Hepatocyte (in vitro differentiated cells): Measurements from ENCODE around the gene GRN. TPM values are rescaled to one million over a fixed set of nuclear protein-coding genes. Genes with fewer than 3 reads are reported as not detected.
"Not testable (repeated sequence)": the region's sequence is repeated elsewhere in the genome, so short reads cannot be mapped to it uniquely, and the experiment has no call there.

Source experiments
- DNase-seq: peaks from one replicate; pipeline ENCODE4 v3.0.0-alpha.2; 2016; ENCODE audit warnings: low spot score
- H2AFZ ChIP-seq: fragments of 200-600 bp; sonication (generic); 2 replicates; pipeline ENCODE4 v1.6.0; 2016; ENCODE audit warnings: antibody characterized with exemption, mild to moderate bottlenecking
- H3K27ac ChIP-seq: fragments of 200-600 bp; sonication (generic); 2 replicates; pipeline ENCODE4 v1.5.1; 2016; ENCODE audit warnings: mild to moderate bottlenecking
- H3K27me3 ChIP-seq: fragments of 200-600 bp; sonication (generic); 2 replicates; pipeline ENCODE4 v1.6.1; 2016
- H3K36me3 ChIP-seq: fragments of 200-600 bp; sonication (generic); replicated peaks from 2 replicates; pipeline ENCODE4 v1.5.1; 2016; ENCODE audit warnings: low read depth; ENCODE audit not compliant: insufficient read depth
- H3K4me1 ChIP-seq: fragments of 200-600 bp; sonication (generic); 2 replicates; pipeline ENCODE4 v1.5.1; 2016; ENCODE audit warnings: mild to moderate bottlenecking, moderate library complexity; ENCODE audit not compliant: insufficient read depth
- H3K4me2 ChIP-seq: fragments of 200-600 bp; sonication (generic); 2 replicates; pipeline ENCODE4 v1.6.0; 2016
- H3K4me3 ChIP-seq: fragments of 200-600 bp; sonication (generic); 2 replicates; pipeline ENCODE4 v1.5.1; 2016; ENCODE audit warnings: mild to moderate bottlenecking
- H3K79me2 ChIP-seq: fragments of 200-600 bp; sonication (generic); 2 replicates; pipeline ENCODE4 v1.6.0; 2017; ENCODE audit warnings: mild to moderate bottlenecking
- H3K9me2 ChIP-seq: fragments of 200-600 bp; sonication (generic); replicated peaks from 2 replicates; pipeline ENCODE4 v1.6.0; 2017; ENCODE audit warnings: mild to moderate bottlenecking; ENCODE audit not compliant: insufficient read depth
- H3K9me3 ChIP-seq: fragments of 200-600 bp; sonication (generic); 2 replicates; pipeline ENCODE4 v1.5.1; 2016; ENCODE audit warnings: low read depth, mild to moderate bottlenecking
- H4K20me1 ChIP-seq: fragments of 200-600 bp; sonication (generic); 2 replicates; pipeline ENCODE4 v1.6.0; 2016; ENCODE audit warnings: mild to moderate bottlenecking; ENCODE audit not compliant: insufficient read depth, poor library complexity, severe bottlenecking
- EZH2 ChIP-seq: fragments of 200-600 bp; sonication (generic); IDR thresholded peaks from 2 replicates; pipeline ENCODE4 v1.6.1; 2016; ENCODE audit warnings: antibody characterized with exemption, mild to moderate bottlenecking, borderline replicate concordance
- EZH2phosphoT487 ChIP-seq: fragments of 200-600 bp; sonication (generic); IDR thresholded peaks from one replicate; pipeline ENCODE4 v1.6.1; 2018; ENCODE audit warnings: antibody characterized with exemption, mild to moderate bottlenecking, low read depth, moderate library complexity; ENCODE audit not compliant: unreplicated experiment, severe bottlenecking
- WGBS: methylation state at CpG from one replicate; pipeline ENCODE4 v1.1.6; 2016; ENCODE audit warnings: low lambda C conversion rate; ENCODE audit errors: missing lambda C conversion rate; 5-methylcytosine and 5-hydroxymethylcytosine counted together
- polyA plus RNA-seq: library from polyadenylated mRNA; unstranded; fragments of >200 nt; fragmentation: Nextera tagmentation; extraction: Ambion mirVana; gene quantifications from 2 replicates; pipeline ENCODE4 v1.2.1, GENCODE V29; 2016
- total RNA-seq: library from RNA; depleted of rRNA; stranded (reverse); fragments of >200 nt; gene quantifications from 2 replicates; pipeline ENCODE4 v1.2.3, GENCODE V29; 2014
- TF ChIP-seq, protein P1 (sequence below): fragments of 200-600 bp; sonication (generic); IDR thresholded peaks from 2 replicates; pipeline ENCODE4 v1.5.1; 2016; ENCODE audit warnings: antibody characterized with exemption, mild to moderate bottlenecking; ENCODE audit not compliant: poor library complexity

GRN gene
- total and polyA plus RNA-seq, 2 experiments from 2014 or later = 299 to 785 TPM

- Histone ChIP-seq H3K79me2 (peaks cover 8% of the 10 kb centered on the region), H3K27ac (peak within 1 kb of the TSS; percentile 58), H3K4me2 (peak within 1 kb of the TSS; percentile 99), H4K20me1 (peaks cover 13% of the 10 kb centered on the region), H3K9me2 (no peaks in the 10 kb centered on the region), H3K9me3 (no peaks in the 10 kb centered on the region), H3K27me3 (no peaks in the 10 kb centered on the region), H3K4me1 (peaks cover 24% of the 10 kb centered on the region), H2AFZ (peak within 1 kb of the TSS; percentile 90), H3K36me3 (no peaks in the 10 kb centered on the region), H3K4me3 (peak within 1 kb of the TSS; percentile 98)
- TF ChIP-seq EZH2phosphoT487 = no peak
- TF ChIP-seq, protein P1, sequence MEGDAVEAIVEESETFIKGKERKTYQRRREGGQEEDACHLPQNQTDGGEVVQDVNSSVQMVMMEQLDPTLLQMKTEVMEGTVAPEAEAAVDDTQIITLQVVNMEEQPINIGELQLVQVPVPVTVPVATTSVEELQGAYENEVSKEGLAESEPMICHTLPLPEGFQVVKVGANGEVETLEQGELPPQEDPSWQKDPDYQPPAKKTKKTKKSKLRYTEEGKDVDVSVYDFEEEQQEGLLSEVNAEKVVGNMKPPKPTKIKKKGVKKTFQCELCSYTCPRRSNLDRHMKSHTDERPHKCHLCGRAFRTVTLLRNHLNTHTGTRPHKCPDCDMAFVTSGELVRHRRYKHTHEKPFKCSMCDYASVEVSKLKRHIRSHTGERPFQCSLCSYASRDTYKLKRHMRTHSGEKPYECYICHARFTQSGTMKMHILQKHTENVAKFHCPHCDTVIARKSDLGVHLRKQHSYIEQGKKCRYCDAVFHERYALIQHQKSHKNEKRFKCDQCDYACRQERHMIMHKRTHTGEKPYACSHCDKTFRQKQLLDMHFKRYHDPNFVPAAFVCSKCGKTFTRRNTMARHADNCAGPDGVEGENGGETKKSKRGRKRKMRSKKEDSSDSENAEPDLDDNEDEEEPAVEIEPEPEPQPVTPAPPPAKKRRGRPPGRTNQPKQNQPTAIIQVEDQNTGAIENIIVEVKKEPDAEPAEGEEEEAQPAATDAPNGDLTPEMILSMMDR = peak; percentile 59
- no peak for TF ChIP-seq EZH2
- 3% methylated on average over 13 of the region's 63 CpGs for WGBS
- peak; percentile 89 for DNase-seq
These were observed 18.6 kb downstream of the GRN start, which contains the start of gene FAM171A2 for GRCh38 chr17:44363613-44364159. FAM171A2 (minus strand) TSS chr17:44363853; CDS start chr17:44363714, 139 bp downstream.

- 91% methylated on average over 5 of the region's 5 CpGs for WGBS
- not testable (repeated sequence) for H3K9me3 ChIP-seq, H3K27me3 ChIP-seq, H2AFZ ChIP-seq, H3K27ac ChIP-seq, H3K9me2 ChIP-seq, H3K4me2 ChIP-seq, H3K79me2 ChIP-seq, DNase-seq, H3K4me3 ChIP-seq, H3K36me3 ChIP-seq
- H3K4me1 ChIP-seq = peaks cover 24% of the 10 kb centered on the region
- peaks cover 13% of the 10 kb centered on the region for H4K20me1 ChIP-seq
These were observed 19.9 kb downstream of the GRN start for GRCh38 chr17:44365051-44365450.

- Histone ChIP-seq H3K36me3 (no peaks in the 10 kb centered on the region), H3K4me1 (peaks cover 5% of the 10 kb centered on the region), H3K27me3 (no peaks in the 10 kb centered on the region), H3K9me2 (no peaks in the 10 kb centered on the region), H3K4me2 (no peak overlapping the region), H3K27ac (no peak overlapping the region), H3K4me3 (no peak overlapping the region), H3K9me3 (no peaks in the 10 kb centered on the region), H3K79me2 (peaks cover 8% of the 10 kb centered on the region), H2AFZ (no peak overlapping the region), H4K20me1 (no peaks in the 10 kb centered on the region)
- DNase-seq = no peak
- TF ChIP-seq EZH2 (no peak), EZH2phosphoT487 (no peak)
- TF ChIP-seq, protein P1 = no peak
- 87% methylated on average over 7 of the region's 7 CpGs for WGBS
These were observed 22.3 kb downstream of the GRN start for GRCh38 chr17:44367231-44367979.

DNA sequence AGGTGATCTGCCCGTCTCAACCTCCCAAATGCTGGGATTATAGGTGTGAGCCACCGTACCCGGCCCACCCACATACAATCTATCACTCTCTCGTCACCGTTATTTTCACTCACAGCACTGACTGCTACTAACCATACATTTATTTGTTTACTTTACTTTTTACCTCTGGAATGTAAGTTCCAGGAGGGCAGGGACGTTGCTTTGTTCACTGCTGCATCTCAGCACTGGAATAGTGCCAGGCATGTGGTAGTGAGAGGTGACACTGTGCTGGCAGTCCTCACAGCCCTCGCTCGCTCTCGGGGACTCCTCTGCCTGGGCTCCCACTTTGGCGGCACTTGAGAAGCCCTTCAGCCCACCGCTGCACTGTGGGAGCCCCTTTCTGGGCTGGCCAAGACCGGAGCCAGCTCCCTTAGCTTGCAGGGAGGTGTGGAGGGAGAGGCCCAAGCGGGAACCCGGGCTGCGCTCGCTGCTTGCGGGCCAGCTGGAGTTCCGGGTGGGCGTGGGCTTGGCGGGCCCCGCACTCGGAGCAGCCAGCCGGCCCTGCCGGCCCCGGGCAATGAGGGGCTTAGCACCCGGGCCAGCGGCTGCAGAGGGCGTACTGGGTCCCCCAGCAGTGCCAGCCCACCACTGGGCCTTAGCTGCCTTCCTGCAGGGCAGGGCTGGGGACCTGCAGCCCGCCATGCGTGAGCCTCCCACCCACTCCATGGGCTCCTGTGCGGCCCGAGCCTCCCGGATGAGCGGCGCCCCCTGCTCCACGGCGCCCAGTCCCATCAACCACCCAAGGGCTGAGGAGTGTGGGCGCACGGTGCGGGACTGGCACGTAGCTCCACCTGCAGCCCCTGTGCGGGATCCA, 23.5 kb downstream of the GRN start:
- H4K20me1 ChIP-seq, H3K36me3 ChIP-seq, H3K9me2 ChIP-seq, H2AFZ ChIP-seq, H3K4me1 ChIP-seq, H3K27me3 ChIP-seq, H3K27ac ChIP-seq, DNase-seq, H3K4me3 ChIP-seq, H3K9me3 ChIP-seq, H3K4me2 ChIP-seq, H3K79me2 ChIP-seq: not testable (repeated sequence)
- 95% methylated on average over 42 of the region's 42 CpGs for WGBS

DNA sequence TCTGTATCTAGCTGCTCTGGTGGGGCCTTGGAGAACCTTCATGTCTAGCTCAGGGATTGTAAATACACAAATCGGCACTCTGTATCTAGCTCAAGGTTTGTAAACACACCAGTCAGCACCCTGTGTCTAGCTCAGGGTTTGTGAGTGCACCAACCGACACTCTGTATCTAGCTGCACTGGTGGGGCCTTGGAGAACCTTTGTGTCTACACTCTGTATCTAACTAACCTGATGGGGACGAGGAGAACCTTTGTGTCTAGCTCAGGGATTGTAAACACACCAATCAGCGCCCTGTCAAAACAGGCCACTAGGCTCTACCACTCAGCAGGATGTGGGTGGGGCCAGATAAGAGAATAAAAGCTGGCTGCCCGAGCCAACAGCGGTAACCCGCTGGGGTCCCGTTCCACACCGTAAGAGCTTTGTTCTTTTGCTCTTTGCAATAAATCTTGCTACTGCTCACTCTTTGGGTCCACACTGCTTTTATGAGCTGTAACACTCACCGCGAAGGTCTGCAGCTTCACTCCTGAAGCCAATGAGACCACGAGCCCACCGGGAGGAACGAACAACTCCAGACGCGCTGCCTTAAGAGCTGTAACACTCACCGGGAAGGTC, 24.4 kb downstream of the GRN start:
- not testable (repeated sequence) for H3K9me2 ChIP-seq, H3K4me3 ChIP-seq, H3K27ac ChIP-seq, H3K36me3 ChIP-seq, H3K4me1 ChIP-seq, H2AFZ ChIP-seq, H3K4me2 ChIP-seq, H3K9me3 ChIP-seq, H4K20me1 ChIP-seq, H3K79me2 ChIP-seq, H3K27me3 ChIP-seq
- WGBS = 58% methylated on average over 17 of the region's 17 CpGs
- DNase-seq = peak; percentile 3
